ENCODE results near the gene EXOSC9.

Gene EXOSC9

DNA sequence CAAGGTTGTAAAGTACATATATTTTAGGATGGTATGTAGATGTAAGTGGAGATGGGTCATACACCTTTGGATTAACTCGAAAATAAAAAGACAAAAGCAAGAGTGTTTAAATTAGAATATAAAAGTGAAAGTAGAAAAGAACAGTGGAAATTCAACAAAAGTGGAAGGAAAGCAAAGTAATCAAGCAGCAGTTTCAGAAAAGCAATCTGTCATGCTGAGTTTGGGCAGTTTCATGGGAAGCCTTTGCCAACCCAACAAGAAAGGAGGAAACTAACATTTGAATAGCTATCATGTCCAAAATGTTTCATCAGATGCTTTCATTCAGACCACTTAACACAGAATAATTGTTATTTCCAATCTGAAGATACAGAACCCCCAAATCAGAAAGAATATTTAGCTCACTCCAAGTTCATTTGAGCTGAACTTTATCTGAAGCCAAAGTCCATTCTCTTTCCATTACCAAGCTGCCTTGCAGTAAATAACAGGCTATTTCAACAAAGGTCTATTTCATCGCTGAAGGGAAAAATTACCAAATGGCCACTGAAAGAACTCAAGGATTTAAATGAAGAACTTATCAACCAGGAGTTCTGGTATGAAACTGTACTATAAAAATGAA is 1.8 kb upstream of the EXOSC9 start:
- Histone ChIP-seq H3K36me3 (ENCODE audit: control insufficient read depth in 5 of 5, insufficient read depth in 5 of 5, low read length in 5 of 5) (peaks cover 0 to 13% (median 7%) of the 10 kb centered on the region in 5 donors), H3K4me1 (ENCODE audit: control insufficient read depth in 5 of 5, insufficient read depth in 5 of 5, low read length in 5 of 5) (peaks cover 0 to 16% (median 14%) of the 10 kb centered on the region in 5 donors), H3K27ac (ENCODE audit: low read depth, low read length) (no peak overlapping the region), H3K4me3 (ENCODE audit: low read depth in 1 of 5, low read length in 5 of 5) (no peak overlapping the region), H3K9ac (ENCODE audit: low read length in 5 of 5) (no peak overlapping the region), H3K27me3 (ENCODE audit: control insufficient read depth in 5 of 5, insufficient read depth in 4 of 5, low read length in 5 of 5) (peaks cover 0 to 5% (median 0%) of the 10 kb centered on the region in 5 donors), H3K9me3 (ENCODE audit: control insufficient read depth in 5 of 5, low read length in 5 of 5) (no peaks in the 10 kb centered on the region)

DNA sequence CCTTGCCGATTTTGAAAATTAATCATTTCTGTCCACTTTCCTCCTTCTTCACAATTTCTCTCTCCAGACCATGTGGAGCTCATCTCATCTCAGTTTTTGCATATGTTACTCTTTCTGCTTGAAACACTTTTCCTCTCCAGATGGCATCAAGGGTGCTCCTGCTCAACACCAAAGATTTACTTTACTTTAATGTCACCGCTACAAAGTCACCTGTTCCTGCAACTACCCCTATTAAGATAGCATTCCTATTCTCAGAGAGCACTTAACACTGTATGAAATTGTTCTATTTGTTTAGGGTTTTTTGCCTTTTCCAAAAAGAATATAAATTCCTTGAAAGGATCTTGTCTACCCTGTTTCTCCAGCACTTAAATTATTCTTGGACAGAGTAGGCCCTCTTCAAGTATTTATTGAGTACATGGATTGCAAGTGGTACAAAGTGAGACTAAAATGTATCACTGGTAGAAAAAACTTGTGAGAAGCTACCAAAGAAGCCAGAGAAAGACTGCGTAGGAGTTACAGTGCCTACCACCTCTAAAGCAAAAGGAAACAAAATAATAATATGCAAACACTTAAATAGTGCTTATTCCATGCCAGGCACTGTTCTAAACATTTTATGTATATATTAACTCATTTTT is 1.1 kb upstream of the EXOSC9 start:
- Histone ChIP-seq H3K27me3 (ENCODE audit: control insufficient read depth in 5 of 5, insufficient read depth in 4 of 5, low read length in 5 of 5) (no peaks in the 10 kb centered on the region), H3K9ac (ENCODE audit: low read length in 5 of 5) (no peak overlapping the region), H3K36me3 (ENCODE audit: control insufficient read depth in 5 of 5, insufficient read depth in 5 of 5, low read length in 5 of 5) (peaks cover 4 to 20% (median 14%) of the 10 kb centered on the region in 5 donors), H3K9me3 (ENCODE audit: control insufficient read depth in 5 of 5, low read length in 5 of 5) (no peaks in the 10 kb centered on the region), H3K4me3 (ENCODE audit: low read depth in 1 of 5, low read length in 5 of 5) (peak overlapping the region in 2 of 5 donors; percentile 95 to 98), H3K4me1 (ENCODE audit: control insufficient read depth in 5 of 5, insufficient read depth in 5 of 5, low read length in 5 of 5) (peaks cover 0 to 16% (median 14%) of the 10 kb centered on the region in 5 donors), H3K27ac (ENCODE audit: low read depth, low read length) (no peak overlapping the region)

GRCh38 chr4:121800638-121800960 is 524 bp upstream of the EXOSC9 start:
- H3K9me3 ChIP-seq (ENCODE audit: control insufficient read depth in 5 of 5, low read length in 5 of 5), result no peaks in the 10 kb centered on the region
- peak overlapping the region; percentile 84 to 98 (median 91) for H3K9ac ChIP-seq (ENCODE audit: low read length in 5 of 5)
- H3K27ac ChIP-seq (ENCODE audit: low read depth, low read length), result peak overlapping the region; percentile 90

GRCh38 chr4:121801715-121802075 is 572 bp downstream of the EXOSC9 start:
- Histone ChIP-seq H3K27me3 (ENCODE audit: control insufficient read depth in 5 of 5, insufficient read depth in 4 of 5, low read length in 5 of 5) (no peaks in the 10 kb centered on the region), H3K9me3 (ENCODE audit: control insufficient read depth in 5 of 5, low read length in 5 of 5) (no peaks in the 10 kb centered on the region), H3K36me3 (ENCODE audit: control insufficient read depth in 5 of 5, insufficient read depth in 5 of 5, low read length in 5 of 5) (peaks cover 10 to 36% (median 24%) of the 10 kb centered on the region in 5 donors), H3K9ac (ENCODE audit: low read length in 5 of 5) (peak overlapping the region; percentile 84 to 98 (median 92)), H3K4me1 (ENCODE audit: control insufficient read depth in 5 of 5, insufficient read depth in 5 of 5, low read length in 5 of 5) (peaks cover 0 to 16% (median 14%) of the 10 kb centered on the region in 5 donors), H3K27ac (ENCODE audit: low read depth, low read length) (peak overlapping the region; percentile 90), H3K4me3 (ENCODE audit: low read depth in 1 of 5, low read length in 5 of 5) (peak overlapping the region; percentile 90 to 99 (median 95))

More at GRCh38 chr4:121800638-121800960, 524 bp upstream of the EXOSC9 start:
- peaks cover 6 to 26% (median 20%) of the 10 kb centered on the region in 5 donors for H3K36me3 ChIP-seq (ENCODE audit: control insufficient read depth in 5 of 5, insufficient read depth in 5 of 5, low read length in 5 of 5)
- H3K27me3 ChIP-seq (ENCODE audit: control insufficient read depth in 5 of 5, insufficient read depth in 4 of 5, low read length in 5 of 5), result no peaks in the 10 kb centered on the region
- H3K4me1 ChIP-seq (ENCODE audit: control insufficient read depth in 5 of 5, insufficient read depth in 5 of 5, low read length in 5 of 5), result peaks cover 0 to 16% (median 14%) of the 10 kb centered on the region in 5 donors
- H3K4me3 ChIP-seq (ENCODE audit: low read depth in 1 of 5, low read length in 5 of 5), result peak overlapping the region; percentile 90 to 99 (median 95)

GRCh38 chr4:121806411-121806810 is 5.3 kb downstream of the EXOSC9 start:
- Histone ChIP-seq H3K27ac (ENCODE audit: low read depth, low read length) (no peak overlapping the region), H3K4me3 (ENCODE audit: low read depth in 1 of 5, low read length in 5 of 5) (no peak overlapping the region), H3K27me3 (ENCODE audit: control insufficient read depth in 5 of 5, insufficient read depth in 4 of 5, low read length in 5 of 5) (no peaks in the 10 kb centered on the region), H3K9me3 (ENCODE audit: control insufficient read depth in 5 of 5, low read length in 5 of 5) (no peaks in the 10 kb centered on the region), H3K9ac (ENCODE audit: low read length in 5 of 5) (no peak overlapping the region), H3K4me1 (ENCODE audit: control insufficient read depth in 5 of 5, insufficient read depth in 5 of 5, low read length in 5 of 5) (peaks cover 0 to 9% (median 8%) of the 10 kb centered on the region in 5 donors), H3K36me3 (ENCODE audit: control insufficient read depth in 5 of 5, insufficient read depth in 5 of 5, low read length in 5 of 5) (peaks cover 24 to 78% (median 44%) of the 10 kb centered on the region in 5 donors)

- peaks cover 44 to 93% (median 60%) of the 10 kb centered on the region in 5 donors for H3K36me3 ChIP-seq (ENCODE audit: control insufficient read depth in 5 of 5, insufficient read depth in 5 of 5, low read length in 5 of 5)
- no peak overlapping the region for H3K9ac ChIP-seq (ENCODE audit: low read length in 5 of 5)
- H3K4me3 ChIP-seq (ENCODE audit: low read depth in 1 of 5, low read length in 5 of 5), result no peak overlapping the region
- H3K4me1 ChIP-seq (ENCODE audit: control insufficient read depth in 5 of 5, insufficient read depth in 5 of 5, low read length in 5 of 5), result no peaks in the 10 kb centered on the region
- no peaks in the 10 kb centered on the region for H3K9me3 ChIP-seq (ENCODE audit: control insufficient read depth in 5 of 5, low read length in 5 of 5)
- no peaks in the 10 kb centered on the region for H3K27me3 ChIP-seq (ENCODE audit: control insufficient read depth in 5 of 5, insufficient read depth in 4 of 5, low read length in 5 of 5)
- H3K27ac ChIP-seq (ENCODE audit: low read depth, low read length), result no peak overlapping the region
Observed at GRCh38 chr4:121811122-121811521, 10.0 kb downstream of the EXOSC9 start.

DNA sequence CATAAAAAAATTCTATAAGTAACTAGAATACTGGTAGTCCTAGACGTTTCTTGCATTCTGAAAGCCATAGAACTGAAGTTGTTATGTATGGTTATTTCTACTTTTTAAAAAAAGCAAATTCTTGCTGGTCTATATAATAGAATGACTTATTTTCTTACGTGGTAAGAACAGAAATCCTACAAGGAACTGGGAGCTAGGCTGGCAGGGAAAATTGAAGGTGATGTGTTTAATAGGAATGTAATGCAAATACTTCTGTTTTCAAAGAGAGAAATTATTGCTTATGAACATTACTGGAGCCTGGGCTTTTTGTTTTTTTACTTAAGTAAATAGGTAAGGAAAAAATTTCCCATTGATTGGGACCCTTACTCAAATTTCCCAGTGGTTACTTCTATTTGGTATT is 13.6 kb downstream of the EXOSC9 start:
- peaks cover 58 to 81% (median 69%) of the 10 kb centered on the region in 5 donors for H3K36me3 ChIP-seq (ENCODE audit: control insufficient read depth in 5 of 5, insufficient read depth in 5 of 5, low read length in 5 of 5)
- no peaks in the 10 kb centered on the region for H3K27me3 ChIP-seq (ENCODE audit: control insufficient read depth in 5 of 5, insufficient read depth in 4 of 5, low read length in 5 of 5)

DNA sequence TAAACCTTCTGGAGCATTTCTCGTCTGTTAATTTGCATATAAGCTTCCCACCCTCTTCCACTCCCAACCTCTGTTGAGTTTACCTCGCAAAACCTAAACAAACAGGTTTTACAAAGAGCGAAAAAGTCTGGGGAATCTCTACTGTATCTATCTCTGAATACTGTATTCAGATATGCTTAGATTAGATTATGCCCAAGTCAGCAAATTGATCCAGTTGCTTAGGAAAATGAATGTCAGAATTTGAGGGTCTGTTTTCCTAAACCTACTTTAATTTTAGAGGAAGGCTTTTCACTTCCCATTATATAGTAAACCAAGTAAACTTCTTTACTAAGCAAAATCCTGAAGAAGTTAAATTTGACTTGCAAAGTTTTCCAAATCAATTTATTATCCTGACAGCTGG is 15.9 kb downstream of the EXOSC9 start:
- Histone ChIP-seq H3K27me3 (ENCODE audit: control insufficient read depth in 5 of 5, insufficient read depth in 4 of 5, low read length in 5 of 5) (no peaks in the 10 kb centered on the region), H3K27ac (ENCODE audit: low read depth, low read length) (no peak overlapping the region), H3K36me3 (ENCODE audit: control insufficient read depth in 5 of 5, insufficient read depth in 5 of 5, low read length in 5 of 5) (peaks cover 50 to 65% (median 59%) of the 10 kb centered on the region in 5 donors), H3K4me3 (ENCODE audit: low read depth in 1 of 5, low read length in 5 of 5) (no peak overlapping the region), H3K9me3 (ENCODE audit: control insufficient read depth in 5 of 5, low read length in 5 of 5) (no peaks in the 10 kb centered on the region), H3K9ac (ENCODE audit: low read length in 5 of 5) (no peak overlapping the region), H3K4me1 (ENCODE audit: control insufficient read depth in 5 of 5, insufficient read depth in 5 of 5, low read length in 5 of 5) (no peaks in the 10 kb centered on the region)

More for the DNA sequence above, 13.6 kb downstream of the EXOSC9 start:
- Histone ChIP-seq H3K9ac (ENCODE audit: low read length in 5 of 5) (no peak overlapping the region), H3K9me3 (ENCODE audit: control insufficient read depth in 5 of 5, low read length in 5 of 5) (no peaks in the 10 kb centered on the region), H3K4me1 (ENCODE audit: control insufficient read depth in 5 of 5, insufficient read depth in 5 of 5, low read length in 5 of 5) (no peaks in the 10 kb centered on the region), H3K4me3 (ENCODE audit: low read depth in 1 of 5, low read length in 5 of 5) (no peak overlapping the region), H3K27ac (ENCODE audit: low read depth, low read length) (no peak overlapping the region)

GRCh38 chr4:121817701-121818100 is 16.6 kb downstream of the EXOSC9 start:
- H3K9ac ChIP-seq (ENCODE audit: low read length in 5 of 5), result no peak overlapping the region
- H3K4me3 ChIP-seq (ENCODE audit: low read depth in 1 of 5, low read length in 5 of 5), result no peak overlapping the region
- H3K36me3 ChIP-seq (ENCODE audit: control insufficient read depth in 5 of 5, insufficient read depth in 5 of 5, low read length in 5 of 5), result peaks cover 49 to 59% (median 55%) of the 10 kb centered on the region in 5 donors
- H3K27ac ChIP-seq (ENCODE audit: low read depth, low read length), result no peak overlapping the region
- H3K27me3 ChIP-seq (ENCODE audit: control insufficient read depth in 5 of 5, insufficient read depth in 4 of 5, low read length in 5 of 5), result no peaks in the 10 kb centered on the region
- peaks cover 0 to 4% (median under 1%) of the 10 kb centered on the region in 5 donors for H3K4me1 ChIP-seq (ENCODE audit: control insufficient read depth in 5 of 5, insufficient read depth in 5 of 5, low read length in 5 of 5)
- H3K9me3 ChIP-seq (ENCODE audit: control insufficient read depth in 5 of 5, low read length in 5 of 5), result no peaks in the 10 kb centered on the region

- Histone ChIP-seq H3K4me1 (ENCODE audit: control insufficient read depth in 5 of 5, insufficient read depth in 5 of 5, low read length in 5 of 5) (peaks cover 3 to 9% (median 6%) of the 10 kb centered on the region in 5 donors), H3K9me3 (ENCODE audit: control insufficient read depth in 5 of 5, low read length in 5 of 5) (no peaks in the 10 kb centered on the region), H3K4me3 (ENCODE audit: low read depth in 1 of 5, low read length in 5 of 5) (no peak overlapping the region), H3K27ac (ENCODE audit: low read depth, low read length) (no peak overlapping the region), H3K36me3 (ENCODE audit: control insufficient read depth in 5 of 5, insufficient read depth in 5 of 5, low read length in 5 of 5) (peaks cover 44 to 53% (median 50%) of the 10 kb centered on the region in 5 donors), H3K27me3 (ENCODE audit: control insufficient read depth in 5 of 5, insufficient read depth in 4 of 5, low read length in 5 of 5) (no peaks in the 10 kb centered on the region), H3K9ac (ENCODE audit: low read length in 5 of 5) (no peak overlapping the region)
Observed at GRCh38 chr4:121818215-121818614, 17.1 kb downstream of the EXOSC9 start.
